GM12875 (cell line): Measurements from ENCODE around the gene HLA-DOA.

Source experiments
- H3K4me3 ChIP-seq: one replicate; pipeline ENCODE4 v1.5.1; 2011; ENCODE audit warnings: low read depth, low read length, control low read depth
- CTCF ChIP-seq: IDR thresholded peaks from 2 replicates; pipeline ENCODE4 v1.5.1; 2011; ENCODE audit warnings: low read depth, mild to moderate bottlenecking, control low read depth, inconsistent platforms, low read length, moderate library complexity, borderline replicate concordance; ENCODE audit not compliant: insufficient read depth

Gene HLA-DOA

GRCh38 chr6:32980488-32981038, 28.8 kb downstream of the HLA-DOA start:
- no peak overlapping the region for H3K4me3 ChIP-seq
- TF ChIP-seq CTCF, result no peak

GRCh38 chr6:32979720-32980487, 29.5 kb downstream of the HLA-DOA start:
- H3K4me3 ChIP-seq, result no peak overlapping the region
- no peak for TF ChIP-seq CTCF

GRCh38 chr6:32977953-32978324, 31.5 kb downstream of the HLA-DOA start:
- H3K4me3 ChIP-seq, result no peak overlapping the region
- no peak for TF ChIP-seq CTCF

- no peak overlapping the region for H3K4me3 ChIP-seq
- TF ChIP-seq CTCF, result no peak
These were observed 32.0 kb downstream of the HLA-DOA start for GRCh38 chr6:32977272-32977952.

GRCh38 chr6:32976334-32977069, 32.9 kb downstream of the HLA-DOA start:
- H3K4me3 ChIP-seq, result no peak overlapping the region
- TF ChIP-seq CTCF, result no peak

- no peak for TF ChIP-seq CTCF
- H3K4me3 ChIP-seq, result no peak overlapping the region
These were observed 33.5 kb downstream of the HLA-DOA start for GRCh38 chr6:32975886-32976285.
